Neural cell (in vitro differentiated cells): ENCODE measurements around the gene DYNLT5.

ENCODE experiments used
- CTCF ChIP-seq: fragments of 450-650 bp; IDR thresholded peaks from 2 replicates; pipeline ENCODE4 v1.5.1; 2014; ENCODE audit warnings: antibody characterized with exemption, mild to moderate bottlenecking, moderate library complexity; ENCODE audit not compliant: poor library complexity, severe bottlenecking
- EP300 ChIP-seq: fragments of 450-650 bp; conservative IDR thresholded peaks from 2 replicates; pipeline ENCODE4 v1.6.1; 2014; ENCODE audit warnings: antibody characterized with exemption, mild to moderate bottlenecking, moderate library complexity; ENCODE audit not compliant: poor library complexity, severe bottlenecking
- EZH2 ChIP-seq: fragments of 200-600, 300-800 bp; shearing (Covaris generic), sonication (generic); IDR thresholded peaks from 2 replicates; pipeline ENCODE4 v1.6.1; 2014; ENCODE audit warnings: antibody characterized with exemption, low read length, borderline replicate concordance, mild to moderate bottlenecking; ENCODE audit not compliant: insufficient read depth, poor library complexity, severe bottlenecking
- MXI1 ChIP-seq: fragments of 450-650 bp; conservative IDR thresholded peaks from 2 replicates; pipeline ENCODE4 v1.6.1; 2014; ENCODE audit warnings: antibody characterized with exemption, mild to moderate bottlenecking; ENCODE audit not compliant: poor library complexity, severe bottlenecking
- POLR2AphosphoS5 ChIP-seq: IDR thresholded peaks from 2 replicates; pipeline ENCODE4 v1.6.1; 2012
- RAD21 ChIP-seq: fragments of 450-650 bp; conservative IDR thresholded peaks from 2 replicates; pipeline ENCODE4 v1.6.1; 2014; ENCODE audit warnings: antibody characterized with exemption, mild to moderate bottlenecking, moderate library complexity
- REST ChIP-seq: IDR thresholded peaks from 2 replicates; pipeline ENCODE4 v1.6.1; 2012; ENCODE audit warnings: borderline replicate concordance
- SMC3 ChIP-seq: fragments of 450-650 bp; conservative IDR thresholded peaks from 2 replicates; pipeline ENCODE4 v1.6.1; 2014; ENCODE audit warnings: antibody characterized with exemption, mild to moderate bottlenecking, moderate library complexity; ENCODE audit not compliant: poor library complexity
- TAF1 ChIP-seq: IDR thresholded peaks from 2 replicates; pipeline ENCODE4 v1.6.1; 2012; ENCODE audit warnings: low read depth

GRCh38 chr1:66767626-66768025 lies 15.4 kb downstream of the DYNLT5 start:
- TF ChIP-seq CTCF: no peak
- no peak for TF ChIP-seq POLR2AphosphoS5
- no peak for TF ChIP-seq EZH2
- no peak for TF ChIP-seq TAF1
- TF ChIP-seq RAD21: no peak
- TF ChIP-seq SMC3: no peak
- no peak for TF ChIP-seq MXI1
- TF ChIP-seq EP300: no peak
- TF ChIP-seq REST: no peak
